Measurements from ENCODE around the gene PCGF6.

DNA sequence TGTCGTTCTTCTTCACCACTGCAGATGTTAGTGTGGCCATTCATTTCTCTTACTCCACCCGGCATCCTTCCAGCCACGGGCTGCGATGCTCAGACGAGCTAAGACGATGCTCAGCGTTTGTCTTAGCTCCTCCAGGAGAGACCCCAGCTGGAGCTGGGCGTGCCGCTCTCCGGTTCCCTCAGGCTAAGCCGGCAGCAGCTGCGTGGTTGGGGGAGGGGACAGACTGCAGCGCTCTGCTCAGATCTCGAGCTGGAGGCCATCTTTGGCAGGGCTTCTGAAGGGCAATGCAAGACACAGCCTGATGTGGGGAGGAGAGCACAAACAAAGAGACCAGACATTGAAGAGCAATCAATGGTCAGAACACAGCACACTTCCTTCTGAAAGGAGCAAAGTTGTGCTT lies 69.2 kb downstream of the PCGF6 start:
- TF ChIP-seq, protein P1, sequence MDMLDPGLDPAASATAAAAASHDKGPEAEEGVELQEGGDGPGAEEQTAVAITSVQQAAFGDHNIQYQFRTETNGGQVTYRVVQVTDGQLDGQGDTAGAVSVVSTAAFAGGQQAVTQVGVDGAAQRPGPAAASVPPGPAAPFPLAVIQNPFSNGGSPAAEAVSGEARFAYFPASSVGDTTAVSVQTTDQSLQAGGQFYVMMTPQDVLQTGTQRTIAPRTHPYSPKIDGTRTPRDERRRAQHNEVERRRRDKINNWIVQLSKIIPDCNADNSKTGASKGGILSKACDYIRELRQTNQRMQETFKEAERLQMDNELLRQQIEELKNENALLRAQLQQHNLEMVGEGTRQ (CRISPR knock-in tag; IDR thresholded peaks at IDR 0.05), result no peak
- no peak for TF ChIP-seq NR2C2 (CRISPR knock-in tag; IDR thresholded peaks at IDR 0.05)
- TF ChIP-seq, protein P2, sequence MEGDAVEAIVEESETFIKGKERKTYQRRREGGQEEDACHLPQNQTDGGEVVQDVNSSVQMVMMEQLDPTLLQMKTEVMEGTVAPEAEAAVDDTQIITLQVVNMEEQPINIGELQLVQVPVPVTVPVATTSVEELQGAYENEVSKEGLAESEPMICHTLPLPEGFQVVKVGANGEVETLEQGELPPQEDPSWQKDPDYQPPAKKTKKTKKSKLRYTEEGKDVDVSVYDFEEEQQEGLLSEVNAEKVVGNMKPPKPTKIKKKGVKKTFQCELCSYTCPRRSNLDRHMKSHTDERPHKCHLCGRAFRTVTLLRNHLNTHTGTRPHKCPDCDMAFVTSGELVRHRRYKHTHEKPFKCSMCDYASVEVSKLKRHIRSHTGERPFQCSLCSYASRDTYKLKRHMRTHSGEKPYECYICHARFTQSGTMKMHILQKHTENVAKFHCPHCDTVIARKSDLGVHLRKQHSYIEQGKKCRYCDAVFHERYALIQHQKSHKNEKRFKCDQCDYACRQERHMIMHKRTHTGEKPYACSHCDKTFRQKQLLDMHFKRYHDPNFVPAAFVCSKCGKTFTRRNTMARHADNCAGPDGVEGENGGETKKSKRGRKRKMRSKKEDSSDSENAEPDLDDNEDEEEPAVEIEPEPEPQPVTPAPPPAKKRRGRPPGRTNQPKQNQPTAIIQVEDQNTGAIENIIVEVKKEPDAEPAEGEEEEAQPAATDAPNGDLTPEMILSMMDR (IDR thresholded peaks at IDR 0.05), result no peak
- TF ChIP-seq MXD4 (CRISPR knock-in tag; IDR thresholded peaks at IDR 0.05; ENCODE audit: borderline replicate concordance), result no peak
